ENCODE measurements around the gene SMURF2. TPM values are rescaled to one million over a fixed set of nuclear protein-coding genes. Genes with fewer than 3 reads are reported as not detected.
"Not testable (repeated sequence)": the region's sequence is repeated elsewhere in the genome, so short reads cannot be mapped to it uniquely, and the experiment has no call there.

SMURF2 gene
- total RNA-seq, 1 donor from 2014 or later: 43.1 TPM

GRCh38 chr17:64664299-64664981 is 2.3 kb upstream of the SMURF2 start:
- DNase-seq: not testable (repeated sequence)

GRCh38 chr17:64663836-64664235 is 1.7 kb upstream of the SMURF2 start:
- DNase-seq: not testable (repeated sequence)

GRCh38 chr17:64662774-64663367 is 764 bp upstream of the SMURF2 start:
- no peak for DNase-seq

- DNase-seq: no peak
Observed at GRCh38 chr17:64661726-64661975, 456 bp downstream of the SMURF2 start.

GRCh38 chr17:64660978-64661725 is 955 bp downstream of the SMURF2 start:
- DNase-seq: peak; percentile 37

- DNase-seq: not testable (repeated sequence)
Observed at GRCh38 chr17:64660195-64660977, 1.7 kb downstream of the SMURF2 start.

GRCh38 chr17:64658931-64659330 is 3.2 kb downstream of the SMURF2 start:
- DNase-seq: no peak

- no peak for DNase-seq
Observed at GRCh38 chr17:64657610-64658125, 4.4 kb downstream of the SMURF2 start.

- no peak for DNase-seq
Observed at GRCh38 chr17:64655704-64656103, 6.4 kb downstream of the SMURF2 start.

GRCh38 chr17:64653985-64654355 is 8.1 kb downstream of the SMURF2 start:
- no peak for DNase-seq

- no peak for DNase-seq
Observed at GRCh38 chr17:64653325-64653984, 8.7 kb downstream of the SMURF2 start.

GRCh38 chr17:64651889-64652288 is 10.2 kb downstream of the SMURF2 start:
- no peak for DNase-seq

- DNase-seq: no peak
Observed at GRCh38 chr17:64648234-64648633, 13.9 kb downstream of the SMURF2 start.

GRCh38 chr17:64647817-64648216 is 14.3 kb downstream of the SMURF2 start:
- DNase-seq: no peak

- no peak for DNase-seq
Observed at GRCh38 chr17:64639516-64639915, 22.6 kb downstream of the SMURF2 start.

GRCh38 chr17:64638552-64639203 is 23.4 kb downstream of the SMURF2 start:
- DNase-seq: no peak

GRCh38 chr17:64635647-64636305 is 26.3 kb downstream of the SMURF2 start:
- no peak for DNase-seq

- DNase-seq: no peak
Observed at GRCh38 chr17:64634218-64634617, 27.9 kb downstream of the SMURF2 start.

GRCh38 chr17:64632606-64633005 is 29.5 kb downstream of the SMURF2 start:
- DNase-seq: peak; percentile 41

GRCh38 chr17:64632194-64632593 is 29.9 kb downstream of the SMURF2 start:
- no peak for DNase-seq
